CD4-positive, alpha-beta T cell treated with Interleukin-1 beta for 1 hour (primary cell): Measurements from ENCODE around the gene NUP62.

Experiments used
- DNase-seq, 2 donors: peaks; one replicate each; pipeline ENCODE4 v3.0.0-alpha.2; 2020 to 2022

NUP62 gene

DNA sequence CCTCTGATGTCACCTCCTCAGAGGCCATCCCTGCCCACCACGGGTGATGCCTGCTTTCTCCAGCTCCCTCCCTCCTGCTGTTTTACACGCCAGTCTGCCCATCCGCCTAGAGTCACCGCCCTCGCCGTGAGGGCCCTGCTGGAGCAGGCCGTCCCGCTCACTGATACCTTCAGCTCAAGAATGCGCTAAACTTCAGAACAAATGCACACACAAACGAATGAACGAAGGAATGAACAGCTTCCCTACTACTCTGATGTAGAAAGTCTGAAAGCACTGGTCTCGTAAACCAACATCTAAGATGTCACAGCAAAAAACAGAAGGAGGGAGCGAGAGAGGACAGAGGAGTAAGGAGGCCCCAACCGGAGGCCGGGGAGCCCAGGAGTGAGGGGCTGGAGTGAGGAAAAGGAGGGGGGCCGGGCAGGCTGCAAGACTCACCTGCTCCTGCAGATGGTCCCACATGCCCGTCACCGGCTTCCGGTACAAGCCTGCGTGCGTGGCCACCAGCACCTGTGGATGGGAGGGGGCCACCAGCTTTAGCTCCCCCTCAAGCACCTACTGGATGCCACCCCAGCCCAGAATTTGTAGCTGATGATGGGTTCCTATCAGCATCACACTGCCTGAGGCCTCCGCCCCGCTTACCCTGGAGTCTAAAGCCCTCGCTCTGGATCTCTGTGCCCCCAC lies 65.9 kb downstream of the NUP62 start:
- DNase-seq: no peak

DNA sequence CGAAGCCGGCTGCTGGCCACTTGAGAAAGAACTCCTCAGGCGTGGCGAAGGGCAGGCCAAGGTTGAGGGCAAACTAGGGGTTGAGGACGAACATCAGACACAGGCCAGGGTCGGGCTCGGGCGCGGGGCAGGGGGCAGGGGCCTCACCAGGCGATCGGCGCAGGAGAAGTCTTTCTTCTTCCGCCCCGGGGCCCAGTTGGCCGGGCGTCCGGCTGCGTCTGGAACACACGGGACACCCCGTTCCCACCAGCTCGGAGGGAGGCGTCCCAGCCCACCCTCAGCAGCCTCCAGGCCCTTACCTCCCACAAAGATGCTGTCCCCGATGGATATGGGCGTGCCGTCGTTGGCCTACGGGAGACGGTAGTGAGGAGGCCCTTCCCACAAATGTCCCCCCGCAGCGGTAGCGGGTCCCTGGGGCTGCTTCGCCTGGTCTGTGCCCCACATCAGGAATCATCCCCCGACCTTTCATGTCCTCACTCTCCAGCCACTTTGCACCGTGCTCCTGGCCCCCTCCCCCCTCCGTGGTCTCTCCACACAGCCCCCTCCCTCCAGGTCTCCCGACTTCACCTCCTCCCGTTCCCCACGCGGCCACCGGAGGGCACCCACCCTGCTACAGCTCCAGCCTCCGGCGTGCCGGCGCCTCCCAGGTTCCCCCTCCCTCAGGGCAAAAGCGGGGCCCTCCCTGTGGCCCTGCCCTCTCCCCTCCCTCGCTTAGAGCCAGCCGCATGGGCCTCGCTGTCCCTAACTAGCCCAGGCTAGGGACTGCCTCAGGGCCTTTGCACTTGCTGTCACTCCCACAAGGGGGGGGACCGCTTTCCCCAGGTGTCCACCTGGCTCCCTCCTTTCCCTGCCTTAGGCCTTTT lies 66.7 kb downstream of the NUP62 start:
- DNase-seq: no peak

DNA sequence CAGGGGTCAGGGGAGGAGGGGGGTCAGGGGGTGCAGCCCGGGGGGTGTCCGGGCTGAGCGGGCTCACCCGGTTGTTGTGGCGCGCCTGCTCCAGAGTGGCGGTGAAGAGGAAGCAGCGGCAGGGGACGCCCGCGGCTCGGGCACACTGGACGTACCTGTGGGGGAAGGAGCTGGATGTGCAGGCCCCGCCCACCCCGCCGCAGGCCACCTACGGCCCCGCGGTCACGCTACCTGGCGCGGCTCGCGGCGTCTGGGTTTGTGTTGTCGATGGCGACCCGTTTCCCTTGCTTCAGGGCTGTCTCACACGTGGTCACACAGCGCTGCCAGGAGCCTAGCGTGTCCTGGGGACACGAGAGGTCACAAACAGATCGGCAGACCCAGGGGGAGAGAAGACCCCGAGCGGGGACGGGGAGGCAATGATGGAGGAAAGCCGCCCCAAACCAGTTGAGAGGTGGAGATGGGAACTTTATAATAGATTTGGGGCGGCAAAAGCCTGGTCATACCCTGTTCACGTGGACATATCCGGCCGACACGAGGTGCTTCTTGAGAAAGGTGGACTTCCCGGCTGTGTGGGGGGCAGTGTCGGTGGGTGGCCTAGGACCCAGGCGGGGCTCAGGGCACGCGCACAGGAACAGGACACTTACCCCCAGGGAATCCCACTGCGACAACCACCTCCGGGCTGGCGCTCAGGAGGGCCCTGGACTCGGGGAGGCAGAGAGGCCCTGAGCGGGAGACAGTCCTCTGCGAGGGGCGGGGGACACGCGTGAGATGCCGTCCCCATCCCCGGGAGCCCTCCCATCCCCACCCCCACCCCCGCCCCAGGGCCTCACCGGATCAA lies 67.5 kb downstream of the NUP62 start:
- DNase-seq: no peak

DNA sequence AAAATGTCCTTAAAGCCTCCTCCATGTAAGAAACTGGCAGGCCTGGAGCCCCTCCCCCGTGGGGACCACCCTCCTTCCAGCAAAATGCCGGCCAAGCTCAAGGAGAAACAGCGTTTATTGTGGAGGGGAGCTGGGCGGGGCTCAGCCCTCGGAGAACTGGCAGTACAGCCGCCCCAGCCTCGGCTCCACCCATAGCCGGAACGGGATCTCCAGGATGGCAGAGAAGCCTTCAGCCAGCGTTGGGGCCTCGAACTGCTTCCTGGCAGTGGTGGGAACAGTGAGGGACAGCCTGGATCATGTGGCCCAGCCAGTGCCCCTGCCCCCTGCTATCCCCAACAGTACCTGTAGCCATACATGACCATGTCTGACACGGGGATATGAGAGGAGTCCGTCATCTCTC lies 68.2 kb downstream of the NUP62 start:
- no peak for DNase-seq

DNA sequence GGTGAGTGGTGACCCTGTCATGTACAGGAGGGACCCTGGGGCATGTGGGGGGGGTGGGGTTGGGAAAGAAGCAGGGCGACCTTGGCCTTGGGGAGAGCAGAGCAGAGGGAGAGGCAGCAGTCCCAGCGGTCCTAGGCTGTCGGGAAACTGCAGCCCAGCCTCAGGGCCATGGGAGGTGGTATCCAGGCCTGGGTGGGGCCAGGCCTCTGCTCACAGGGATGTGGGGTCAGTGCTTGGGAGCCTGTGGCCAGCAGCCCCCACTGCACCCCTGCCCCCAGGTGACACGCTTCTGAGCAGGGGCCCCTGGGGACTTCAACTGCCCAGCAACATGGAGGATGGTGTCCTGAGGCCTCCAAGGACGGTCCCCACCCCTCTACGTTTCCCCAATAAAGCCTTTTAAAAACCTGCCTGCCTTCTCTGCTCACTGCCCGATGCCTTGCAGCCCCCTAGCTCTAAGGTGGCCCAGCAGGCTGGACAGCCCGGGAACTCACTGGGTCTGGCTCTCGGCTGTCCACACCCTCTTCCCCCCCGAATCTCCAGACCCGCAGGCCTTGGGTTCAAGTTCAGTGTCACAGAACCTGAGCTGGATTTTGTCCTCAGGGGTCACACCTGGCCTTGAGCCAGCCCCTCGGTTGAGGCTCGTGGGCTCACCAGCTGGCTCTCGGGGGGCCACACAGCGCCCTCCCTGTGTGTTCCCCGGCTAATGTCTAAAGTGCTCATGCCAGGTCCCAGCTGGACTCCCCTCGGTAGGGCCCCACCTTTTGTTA lies 68.8 kb downstream of the NUP62 start:
- DNase-seq: no peak

DNA sequence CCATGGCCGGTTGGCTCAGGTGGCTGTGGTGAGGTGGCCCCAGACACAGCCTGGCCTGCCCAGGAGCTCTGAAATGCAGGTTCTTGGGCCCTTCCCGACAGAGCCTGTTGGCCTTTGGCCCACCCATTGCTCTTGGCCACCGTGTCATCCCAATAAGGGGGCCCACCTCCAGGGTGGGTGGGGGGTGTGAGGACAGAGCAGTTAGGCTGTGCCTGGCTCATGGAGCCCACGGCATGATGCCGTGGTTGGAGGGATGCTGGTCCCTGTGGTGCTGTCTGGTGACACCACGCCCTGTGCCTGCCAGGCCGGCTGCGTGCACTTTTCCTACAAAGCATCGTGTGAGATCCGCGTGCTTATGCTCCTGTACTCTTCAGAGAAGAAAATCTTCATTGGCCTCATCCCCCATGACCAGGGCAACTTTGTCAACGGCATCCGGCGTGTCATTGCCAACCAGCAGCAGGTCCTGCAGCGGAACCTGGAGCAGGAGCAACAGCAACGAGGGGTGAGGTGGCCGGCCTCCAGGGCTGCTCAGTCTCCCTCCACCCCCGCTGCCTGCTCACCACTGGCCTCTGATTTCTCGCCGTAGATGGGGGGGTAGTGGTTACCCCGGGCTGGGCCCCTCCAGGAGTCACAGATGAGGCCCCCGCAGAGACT lies 69.5 kb downstream of the NUP62 start:
- no peak for DNase-seq

DNA sequence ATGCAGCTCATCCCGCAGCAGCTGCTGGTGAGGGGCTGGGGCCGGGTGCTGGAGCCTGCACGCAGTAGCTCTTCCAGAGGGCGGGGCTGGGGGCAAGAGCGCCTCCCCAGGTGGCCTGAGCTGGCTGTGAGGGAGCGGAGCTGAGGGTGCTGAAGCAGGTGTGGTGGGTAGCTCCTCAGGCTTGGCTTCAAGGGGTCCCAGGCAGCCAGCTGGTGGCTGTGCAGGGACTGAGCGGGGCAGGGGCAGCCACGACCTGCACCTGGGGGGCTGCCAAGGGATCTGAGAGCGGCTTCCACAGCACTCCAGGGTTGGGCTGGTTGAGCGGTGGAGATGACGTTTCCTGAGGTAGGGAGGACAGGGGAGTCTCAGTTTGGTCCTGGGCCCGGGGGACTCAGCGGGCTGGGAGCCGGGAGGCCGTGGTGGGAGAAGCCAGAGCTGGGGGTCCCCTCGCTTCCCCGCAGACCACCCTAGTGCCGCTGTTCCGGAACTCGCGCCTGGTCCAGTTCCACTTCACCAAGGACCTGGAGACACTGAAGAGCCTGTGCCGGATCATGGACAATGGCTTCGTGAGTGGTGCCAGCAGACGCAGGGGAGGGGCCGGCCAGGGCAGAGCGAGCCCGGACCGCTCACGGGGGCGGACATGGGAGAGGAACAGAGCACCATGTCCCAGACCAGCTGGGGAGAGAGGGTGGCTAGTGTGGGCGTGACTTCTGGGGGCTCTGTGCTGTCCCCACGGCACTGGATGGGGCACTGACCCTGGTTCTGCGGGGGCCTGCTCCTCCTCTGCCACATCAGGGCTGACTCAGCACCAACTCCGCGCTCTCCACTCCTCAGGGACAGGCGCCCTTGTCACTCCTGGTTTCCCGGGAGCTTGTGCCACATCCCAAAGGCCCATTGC lies 71.0 kb downstream of the NUP62 start:
- no peak for DNase-seq

DNA sequence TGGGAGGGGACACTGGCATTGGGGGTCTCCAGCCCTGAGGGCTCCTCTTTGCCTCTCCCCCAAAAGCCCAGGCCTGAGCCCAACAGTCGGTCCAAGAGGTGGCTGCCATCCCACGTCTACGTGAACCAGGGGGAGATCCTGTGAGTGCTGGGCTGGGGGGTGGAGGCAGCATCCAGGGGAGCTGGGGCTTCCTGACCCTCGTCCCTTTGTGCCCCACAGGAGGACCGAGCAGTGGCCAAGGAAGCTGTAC lies 71.5 kb downstream of the NUP62 start:
- DNase-seq: no peak

DNA sequence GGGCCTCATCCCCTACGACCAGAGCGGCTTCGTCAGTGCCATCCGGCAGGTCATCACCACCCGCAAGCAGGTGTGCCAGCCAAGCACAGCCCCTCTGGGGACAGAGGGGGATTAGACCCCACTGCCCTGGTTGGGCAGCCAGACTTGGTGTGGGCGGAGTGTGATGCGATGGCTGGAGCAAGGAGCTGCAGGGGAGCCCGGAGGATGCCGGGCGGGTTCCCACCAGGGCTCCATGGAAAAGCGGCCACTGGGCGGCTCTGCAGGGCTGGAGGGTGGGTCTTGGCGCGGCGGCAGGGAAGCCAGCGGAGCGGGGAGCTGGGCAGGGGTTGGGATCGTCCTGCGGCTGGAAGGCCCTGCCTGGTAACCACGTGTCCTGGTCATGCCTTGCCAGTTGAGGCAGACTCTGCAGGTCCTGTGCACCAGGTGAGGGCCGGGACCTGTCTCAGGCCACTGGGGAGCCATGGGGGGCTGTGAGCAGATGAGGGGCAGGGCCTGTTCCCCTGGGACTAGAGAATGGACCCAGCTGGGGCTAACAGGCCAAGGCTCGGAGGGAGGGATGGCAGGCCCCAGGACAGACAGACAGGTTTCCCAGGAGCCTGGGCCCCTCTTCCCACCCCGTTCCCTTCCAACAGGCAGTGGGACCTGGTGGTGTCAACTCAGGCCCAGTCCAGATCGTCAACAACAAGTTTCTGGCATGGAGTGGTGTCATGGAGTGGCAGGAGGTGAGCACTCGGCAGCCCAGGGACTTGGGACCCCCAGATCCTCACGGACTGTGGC lies 72.1 kb downstream of the NUP62 start:
- DNase-seq: no peak
